GM18505 (cell line): ENCODE measurements around the gene GRK3.

Experiments used
- ATAC-seq: cut with Tn5 transposase; IDR thresholded peaks from one replicate; pipeline ENCODE4 v1.9.1; 2021; ENCODE audit not compliant: unreplicated experiment
- POLR2A ChIP-seq: IDR thresholded peaks from 4 replicates; pipeline ENCODE4 v1.6.1; 2011; ENCODE audit warnings: borderline replicate concordance; ENCODE audit not compliant: insufficient read depth, insufficient read length; ENCODE audit errors: extremely low read depth

The GRK3 gene

DNA sequence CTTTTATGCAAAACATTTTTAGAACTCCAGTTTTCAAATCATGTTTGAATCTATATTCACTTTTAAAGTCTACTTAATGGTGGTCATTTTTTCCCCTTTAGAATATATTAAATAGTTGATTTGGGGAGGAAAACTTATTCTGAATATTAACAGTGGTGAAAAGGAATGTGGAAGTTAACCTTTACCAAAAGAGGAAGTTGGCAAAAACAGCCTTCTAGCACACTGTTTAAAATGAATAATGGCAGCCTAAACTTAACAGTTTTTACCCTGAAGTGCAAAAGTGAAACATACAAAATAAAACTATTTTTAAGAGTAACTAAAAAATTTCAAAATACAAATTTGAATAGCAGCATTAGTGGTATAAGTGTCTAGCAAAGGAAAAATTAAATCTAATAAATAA lies 86.4 kb downstream of the GRK3 start:
- ATAC-seq: no peak

GRCh38 chr22:25651332-25652085 lies 87.0 kb downstream of the GRK3 start:
- TF ChIP-seq POLR2A: no peak
- no peak for ATAC-seq

More for the DNA sequence above, 86.4 kb downstream of the GRK3 start:
- no peak for TF ChIP-seq POLR2A

DNA sequence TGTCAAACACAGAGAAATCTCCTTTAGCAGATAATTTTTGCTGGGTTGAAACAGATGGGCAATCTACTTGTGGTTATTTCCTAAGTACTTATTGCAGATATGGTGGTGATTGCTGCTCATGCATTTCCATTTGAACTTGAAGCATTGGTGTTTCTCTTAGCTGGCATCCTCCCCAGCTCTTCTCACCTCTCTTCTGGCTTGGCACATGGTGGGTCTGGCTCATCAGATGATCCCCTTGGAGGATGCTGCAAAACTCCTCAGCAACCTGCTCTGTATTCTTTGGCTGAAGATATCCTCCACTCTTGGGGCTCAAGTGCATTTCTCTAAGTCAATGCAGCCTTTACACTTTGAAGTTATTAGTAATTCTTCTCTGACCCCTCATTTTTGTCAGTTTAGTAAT lies 90.2 kb downstream of the GRK3 start:
- no peak for TF ChIP-seq POLR2A
- no peak for ATAC-seq

- no peak for ATAC-seq
- TF ChIP-seq POLR2A: no peak
These were observed 91.0 kb downstream of the GRK3 start for GRCh38 chr22:25655371-25655935.

DNA sequence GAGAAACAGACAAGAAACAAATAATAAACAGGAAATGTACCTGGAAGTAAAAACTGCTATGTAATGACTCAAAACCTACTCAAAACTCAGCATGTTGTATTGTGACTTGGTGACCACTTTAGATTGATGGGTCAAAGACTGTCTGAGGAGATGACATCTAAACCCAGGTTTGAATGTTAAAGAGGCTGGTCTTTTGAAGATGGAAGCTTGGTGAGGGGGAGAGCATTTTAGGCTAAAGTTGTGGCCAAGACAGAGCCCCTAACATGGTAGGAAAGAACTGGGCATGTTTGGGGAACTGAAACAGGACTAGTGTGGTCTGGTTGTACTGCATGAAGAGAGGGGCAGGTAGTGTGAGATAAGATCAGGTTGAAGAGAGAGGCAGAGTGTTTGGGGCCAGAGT lies 92.2 kb downstream of the GRK3 start:
- ATAC-seq: peak; percentile 79
- TF ChIP-seq POLR2A: no peak

- no peak for ATAC-seq
- TF ChIP-seq POLR2A: no peak
These were observed 94.2 kb downstream of the GRK3 start for GRCh38 chr22:25658633-25659032.

GRCh38 chr22:25659413-25659812 lies 94.9 kb downstream of the GRK3 start:
- no peak for TF ChIP-seq POLR2A
- no peak for ATAC-seq

- no peak for ATAC-seq
- no peak for TF ChIP-seq POLR2A
These were observed 95.9 kb downstream of the GRK3 start for GRCh38 chr22:25660336-25660735.

- no peak for TF ChIP-seq POLR2A
- no peak for ATAC-seq
These were observed 96.6 kb downstream of the GRK3 start for GRCh38 chr22:25661073-25661472.

DNA sequence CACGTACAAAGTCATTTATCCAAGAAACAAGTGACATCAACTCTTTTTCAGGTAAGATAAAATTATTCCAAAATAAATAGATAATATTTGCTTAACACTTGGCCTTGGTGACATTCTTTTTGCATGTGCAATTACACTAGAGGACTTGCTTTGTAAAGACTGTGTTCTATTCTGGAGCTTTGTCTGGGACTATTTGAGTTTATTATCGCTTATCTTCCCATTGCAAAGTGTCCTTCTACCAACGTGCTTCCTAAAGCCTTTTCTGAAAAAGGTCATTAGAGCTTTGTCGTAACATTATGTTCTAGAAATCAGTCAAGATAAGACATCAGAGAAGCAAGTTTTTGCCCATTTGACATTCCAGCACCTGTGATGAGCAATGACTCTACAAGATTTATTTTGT lies 99.2 kb downstream of the GRK3 start:
- ATAC-seq: no peak

DNA sequence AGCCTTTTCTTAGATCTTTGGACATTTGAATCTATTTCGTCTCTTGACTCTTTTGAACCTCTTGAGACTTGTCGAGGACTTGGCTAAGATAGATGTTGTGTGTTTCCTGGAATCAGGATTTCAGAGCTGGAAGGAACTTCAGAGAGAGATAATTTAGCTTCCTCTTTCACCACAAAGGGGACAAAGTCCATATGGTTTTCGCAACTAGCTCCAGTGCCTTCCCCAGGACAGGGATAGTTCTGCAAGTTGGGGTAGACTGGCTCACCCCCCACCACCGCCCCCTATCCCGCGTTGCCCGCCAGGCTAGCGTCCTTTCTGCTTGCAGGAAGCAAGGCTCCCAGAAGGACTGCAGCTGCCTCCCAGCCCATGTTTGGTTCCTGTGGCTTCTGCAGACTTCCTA lies 101.8 kb downstream of the GRK3 start:
- no peak for ATAC-seq
- TF ChIP-seq POLR2A: no peak

More for the DNA sequence above, 99.2 kb downstream of the GRK3 start:
- TF ChIP-seq POLR2A: no peak

DNA sequence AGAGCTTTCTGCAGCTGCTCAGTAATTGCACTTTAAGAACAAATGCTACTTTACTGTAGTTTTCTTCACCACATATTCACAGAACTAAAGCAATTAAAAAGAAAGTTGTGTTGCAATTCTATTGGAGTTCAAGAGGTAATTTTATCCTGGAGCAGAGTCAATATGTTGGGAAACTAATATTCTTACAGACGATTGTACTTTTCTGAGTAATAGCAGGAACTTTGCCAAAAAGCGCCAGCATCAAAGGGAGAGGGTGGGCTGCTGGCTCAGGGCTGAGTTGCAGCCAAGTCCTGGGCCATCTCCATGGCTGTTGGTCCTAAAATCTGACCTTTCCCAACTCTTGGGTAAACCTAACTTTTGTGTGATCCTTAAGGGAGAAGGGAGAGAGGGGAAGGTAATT lies 104.0 kb downstream of the GRK3 start:
- no peak for ATAC-seq

GRCh38 chr22:25669253-25670069 lies 105.0 kb downstream of the GRK3 start:
- ATAC-seq: no peak

More for the DNA sequence above, 104.0 kb downstream of the GRK3 start:
- TF ChIP-seq POLR2A: no peak

DNA sequence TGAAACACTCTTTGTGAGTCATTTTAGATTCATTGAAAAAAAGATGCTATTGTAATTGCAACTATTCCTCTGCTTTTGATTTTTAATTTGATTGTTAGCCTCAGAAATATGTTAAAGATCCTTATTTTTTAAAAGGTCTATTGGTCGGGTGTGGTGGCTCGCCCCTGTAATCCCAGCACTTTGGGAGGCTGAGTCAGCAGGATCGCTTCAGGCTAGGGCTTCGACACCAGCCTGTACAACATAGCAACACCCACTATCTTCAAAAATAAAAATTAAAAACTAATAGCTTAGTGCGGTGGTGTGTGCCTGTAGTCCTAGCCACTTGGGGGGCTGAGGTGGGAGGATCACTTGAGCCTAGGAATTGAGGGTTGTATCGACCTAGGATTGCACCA lies 105.6 kb downstream of the GRK3 start:
- no peak for TF ChIP-seq POLR2A
- ATAC-seq: no peak

More at GRCh38 chr22:25669253-25670069, 105.0 kb downstream of the GRK3 start:
- no peak for TF ChIP-seq POLR2A

DNA sequence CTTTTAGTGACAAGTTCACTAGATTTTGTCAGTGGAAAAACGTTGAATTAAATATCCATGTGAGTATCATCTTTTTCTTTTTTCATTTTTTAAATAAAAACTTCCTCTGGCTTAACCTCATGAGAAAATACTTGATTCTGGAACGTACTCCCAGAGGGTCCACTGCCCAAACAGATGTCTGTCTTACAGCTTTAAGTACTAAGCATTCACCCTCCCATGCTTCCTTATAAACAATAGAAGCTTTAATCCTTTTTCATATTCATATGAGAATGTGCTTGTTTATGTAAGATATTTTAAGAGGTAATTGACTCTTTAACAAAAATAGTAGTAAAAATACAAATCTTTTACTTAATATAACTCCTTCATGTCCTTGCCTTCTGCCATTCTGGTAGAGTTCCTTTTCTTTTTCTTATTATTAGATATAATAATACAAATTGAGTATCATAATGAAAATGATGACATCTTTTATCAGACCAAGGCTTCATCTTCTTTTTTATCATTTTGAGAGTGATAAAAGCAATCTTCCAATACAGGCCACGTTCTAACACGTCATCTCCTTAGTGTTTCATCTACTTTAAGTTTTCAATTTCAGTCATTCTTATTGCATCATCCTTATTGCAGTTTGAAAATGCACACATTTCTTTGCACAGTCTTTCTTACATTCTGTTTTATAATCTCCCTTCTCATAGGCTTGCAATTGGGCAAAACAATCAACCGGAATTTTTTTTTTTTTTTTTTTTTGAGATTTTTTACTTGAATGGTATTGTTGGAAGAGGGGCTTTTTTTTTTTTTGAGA lies 108.0 kb downstream of the GRK3 start:
- TF ChIP-seq POLR2A: no peak
- no peak for ATAC-seq
